ENCODE measurements around the gene MAGEA9B.

DNA sequence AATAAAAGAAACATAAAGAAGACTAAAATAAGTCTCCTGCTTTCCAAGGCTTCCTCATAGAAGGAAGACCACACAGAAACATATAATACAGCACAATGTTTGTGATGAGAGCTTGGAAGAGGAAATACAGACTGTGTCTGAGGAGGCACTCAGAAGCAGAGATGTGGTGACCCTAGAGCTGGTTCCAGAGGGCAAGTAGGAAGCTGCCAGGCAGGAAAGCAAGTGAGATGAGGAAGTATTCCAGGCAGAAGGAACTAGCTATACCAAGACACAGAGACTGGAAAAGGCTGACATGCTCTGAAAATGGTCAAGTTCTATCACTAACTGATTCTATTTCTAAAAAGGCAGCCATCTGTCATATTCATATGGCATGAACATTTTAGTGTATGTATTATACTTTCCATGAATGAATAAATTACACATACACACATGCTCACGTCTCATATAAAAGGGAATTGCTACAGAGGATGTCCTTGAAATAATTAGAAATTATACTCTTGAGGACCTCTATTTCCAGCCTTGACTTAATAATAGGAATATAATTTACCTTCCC lies 24.4 kb upstream of the MAGEA9B start:
- TF ChIP-seq POLR2AphosphoS5 (IDR thresholded peaks at IDR 0.05; ENCODE audit: borderline replicate concordance, low read depth, low read length), result no peak
- no peak for TF ChIP-seq EZH2 (IDR thresholded peaks at IDR 0.05)
